Mammary epithelial cell (primary cell): ENCODE results near the gene RABGAP1L.

Experiments
- EZH2 ChIP-seq: IDR thresholded peaks from 2 replicates; pipeline ENCODE4 v1.6.1; 2012; ENCODE audit warnings: low read length, inconsistent platforms, borderline replicate concordance
- TF ChIP-seq, protein P1 (sequence below), 2 donors: IDR thresholded peaks in 1 of 2; conservative IDR thresholded peaks in 1 of 2; 2 replicates each; pipeline ENCODE4 v1.5.1; 2011 to 2012; ENCODE audit warnings: inconsistent platforms in 2 of 2, low read length in 2 of 2, mild to moderate bottlenecking in 2 of 2, control low read depth in 1 of 2, low read depth in 1 of 2; ENCODE audit not compliant: insufficient read depth in 1 of 2; ENCODE audit errors: extremely low read depth in 1 of 2

DNA sequence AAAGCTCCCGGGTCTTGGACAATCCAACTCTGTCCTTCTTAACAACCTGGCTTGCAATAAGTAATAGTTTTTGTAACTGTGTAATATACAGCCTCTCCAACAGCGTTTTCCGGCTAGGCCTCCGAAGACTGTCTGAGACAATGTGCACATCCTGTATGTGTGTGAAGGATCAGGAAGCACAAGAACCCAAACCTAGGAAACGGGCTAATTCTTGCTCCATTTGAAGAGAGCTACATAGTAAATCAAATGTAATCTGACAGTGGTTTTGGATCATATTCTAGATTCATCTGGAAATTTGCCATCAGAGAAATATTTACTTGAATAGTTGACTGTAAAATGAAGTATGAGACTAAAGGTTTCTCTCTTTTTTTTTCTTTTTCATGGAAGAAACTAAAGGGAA is 289.7 kb downstream of the RABGAP1L start:
- TF ChIP-seq, protein P1, sequence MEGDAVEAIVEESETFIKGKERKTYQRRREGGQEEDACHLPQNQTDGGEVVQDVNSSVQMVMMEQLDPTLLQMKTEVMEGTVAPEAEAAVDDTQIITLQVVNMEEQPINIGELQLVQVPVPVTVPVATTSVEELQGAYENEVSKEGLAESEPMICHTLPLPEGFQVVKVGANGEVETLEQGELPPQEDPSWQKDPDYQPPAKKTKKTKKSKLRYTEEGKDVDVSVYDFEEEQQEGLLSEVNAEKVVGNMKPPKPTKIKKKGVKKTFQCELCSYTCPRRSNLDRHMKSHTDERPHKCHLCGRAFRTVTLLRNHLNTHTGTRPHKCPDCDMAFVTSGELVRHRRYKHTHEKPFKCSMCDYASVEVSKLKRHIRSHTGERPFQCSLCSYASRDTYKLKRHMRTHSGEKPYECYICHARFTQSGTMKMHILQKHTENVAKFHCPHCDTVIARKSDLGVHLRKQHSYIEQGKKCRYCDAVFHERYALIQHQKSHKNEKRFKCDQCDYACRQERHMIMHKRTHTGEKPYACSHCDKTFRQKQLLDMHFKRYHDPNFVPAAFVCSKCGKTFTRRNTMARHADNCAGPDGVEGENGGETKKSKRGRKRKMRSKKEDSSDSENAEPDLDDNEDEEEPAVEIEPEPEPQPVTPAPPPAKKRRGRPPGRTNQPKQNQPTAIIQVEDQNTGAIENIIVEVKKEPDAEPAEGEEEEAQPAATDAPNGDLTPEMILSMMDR (conservative IDR thresholded peaks at IDR 0.05 in 1 of 2, IDR thresholded peaks at IDR 0.05 in 1 of 2; ENCODE audit: extremely low read depth in 1 of 2, insufficient read depth in 1 of 2, low read depth in 1 of 2, low read length in 2 of 2): no peak
- no peak for TF ChIP-seq EZH2
